Common myeloid progenitor, CD34-positive (primary cell): ENCODE measurements around the gene SASH1.

Experiments
- CTCF ChIA-PET: fragments of 350-600 bp; sonication (Branson Sonifier 250); formaldehyde crosslinking; loops from one replicate; lab custom pipeline; 2021; ENCODE audit warnings: antibody characterized with exemption; lab: Charles Lee
- POLR2A ChIA-PET: fragments of 350-600 bp; sonication (Branson Sonifier 250); formaldehyde crosslinking; loops from one replicate; lab custom pipeline; 2021; ENCODE audit warnings: antibody characterized with exemption; lab: Charles Lee
- DNase-seq, 3 donors: peaks; one replicate each; pipeline versions ENCODE4 v3.0.0 to v3.0.0-alpha.2; 2013
- H3K27ac ChIP-seq, 2 experiments: 1 replicate in 1 of 2; 2 replicates in 1 of 2; pipeline ENCODE4 v1.7.0; 2013; ENCODE audit warnings: inconsistent platforms in 2 of 2, low read length in 2 of 2, mild to moderate bottlenecking in 2 of 2, low read depth in 1 of 2, moderate library complexity in 1 of 2; ENCODE audit not compliant: severe bottlenecking in 2 of 2, insufficient read depth in 1 of 2, poor library complexity in 1 of 2
- H3K27me3 ChIP-seq, 5 experiments: replicated peaks in 2 of 5; 1 replicate in 3 of 5; 2 replicates in 2 of 5; pipeline versions ENCODE4 v1.6.1 to v1.7.0; 2013; ENCODE audit warnings: low read length in 4 of 5, mild to moderate bottlenecking in 2 of 5, moderate library complexity in 2 of 5, inconsistent platforms in 1 of 5; ENCODE audit not compliant: insufficient read depth in 5 of 5, control insufficient read depth in 4 of 5
- H3K36me3 ChIP-seq, 4 experiments: 1 replicate in 2 of 4; 2 replicates in 2 of 4; pipeline versions ENCODE4 v1.6.1 to v1.7.0; 2013; ENCODE audit warnings: low read length in 3 of 4, control low read depth in 1 of 4, mild to moderate bottlenecking in 1 of 4; ENCODE audit not compliant: control insufficient read depth in 4 of 4, insufficient read depth in 4 of 4
- H3K4me1 ChIP-seq, 4 experiments: 1 replicate in 3 of 4; 2 replicates in 1 of 4; pipeline versions ENCODE4 v1.6.1 to v1.7.1; 2013; ENCODE audit warnings: low read length in 3 of 4, mild to moderate bottlenecking in 3 of 4, control low read depth in 1 of 4, inconsistent platforms in 1 of 4, moderate library complexity in 1 of 4; ENCODE audit not compliant: control insufficient read depth in 4 of 4, insufficient read depth in 4 of 4; ENCODE audit errors: control extremely low read depth in 1 of 4
- H3K4me3 ChIP-seq, 7 experiments: 1 replicate in 4 of 7; 2 replicates in 3 of 7; pipeline versions ENCODE4 v1.5.1 to v1.7.0; 2013; ENCODE audit warnings: mild to moderate bottlenecking in 7 of 7, low read length in 6 of 7, moderate library complexity in 6 of 7, inconsistent platforms in 2 of 7, low read depth in 2 of 7, control low read depth in 1 of 7; ENCODE audit not compliant: insufficient read depth in 4 of 7, control insufficient read depth in 1 of 7; ENCODE audit errors: extremely low read depth in 1 of 7
- H3K9me3 ChIP-seq, 5 experiments: 1 replicate in 4 of 5; 2 replicates in 1 of 5; pipeline versions ENCODE4 v1.6.1 to v1.7.1; 2013; ENCODE audit warnings: low read length in 4 of 5, mild to moderate bottlenecking in 2 of 5, inconsistent platforms in 1 of 5, low read depth in 1 of 5, moderate library complexity in 1 of 5; ENCODE audit not compliant: control insufficient read depth in 4 of 5, insufficient read depth in 2 of 5; ENCODE audit errors: control extremely low read depth in 1 of 5
- WGBS: methylation state at CpG from one replicate; pipeline ENCODE4 v1.1.5; 2013; ENCODE audit not compliant: insufficient coverage; 5-methylcytosine and 5-hydroxymethylcytosine counted together

The SASH1 gene

GRCh38 chr6:148461986-148462577 lies 119.4 kb downstream of the SASH1 start:
- no peak for DNase-seq
- Histone ChIP-seq H3K4me3 (no peak overlapping the region), H3K9me3 (no peaks in the 10 kb centered on the region), H3K27ac (no peak overlapping the region), H3K27me3 (peaks cover 0 to 15% (median 7%) of the 10 kb centered on the region in 5 experiments), H3K36me3 (no peaks in the 10 kb centered on the region), H3K4me1 (peaks cover 0 to 3% (median 0%) of the 10 kb centered on the region in 4 experiments)
- no CpG with 5 or more reads among the region's 2 CpGs for WGBS
- POLR2A ChIA-PET, result no interaction called here
- CTCF ChIA-PET, result no interaction called here

GRCh38 chr6:148463671-148464070 lies 121.0 kb downstream of the SASH1 start:
- ChIA-PET POLR2A (no interaction called here), CTCF (interaction anchor here (0.7 to 1.8 kb wide), 6 partner anchors 9 to 956 kb away, joined by 3 to 6 read pairs (median 4); no protein-coding TSS in a partner anchor)
- no peaks in the 10 kb centered on the region for H3K36me3 ChIP-seq
- WGBS, result no CpG with 5 or more reads among the region's 2 CpGs
- H3K4me1 ChIP-seq, result peaks cover 0 to 3% (median 0%) of the 10 kb centered on the region in 4 experiments
- H3K9me3 ChIP-seq, result no peaks in the 10 kb centered on the region
- peaks cover 0 to 20% (median 7%) of the 10 kb centered on the region in 5 experiments for H3K27me3 ChIP-seq
- H3K4me3 ChIP-seq, result no peak overlapping the region
- no peak for DNase-seq
- H3K27ac ChIP-seq, result no peak overlapping the region

GRCh38 chr6:148464319-148465010 lies 121.8 kb downstream of the SASH1 start:
- Histone ChIP-seq H3K36me3 (no peaks in the 10 kb centered on the region), H3K4me1 (peaks cover 0 to 3% (median 0%) of the 10 kb centered on the region in 4 experiments), H3K27ac (no peak overlapping the region), H3K4me3 (no peak overlapping the region), H3K27me3 (peaks cover 0 to 20% (median 8%) of the 10 kb centered on the region in 5 experiments), H3K9me3 (no peaks in the 10 kb centered on the region)
- WGBS, result 33% methylated on average over 3 of the region's 5 CpGs
- ChIA-PET POLR2A (no interaction called here), CTCF (interaction anchor here (0.6 to 1.8 kb wide), 6 partner anchors 10 to 957 kb away, joined by 3 to 6 read pairs (median 4); no protein-coding TSS in a partner anchor)
- peak; percentile 68 to 84 (median 79) for DNase-seq

- POLR2A ChIA-PET, result no interaction called here
- H3K27ac ChIP-seq, result no peak overlapping the region
- H3K27me3 ChIP-seq, result peaks cover 0 to 20% (median 8%) of the 10 kb centered on the region in 5 experiments
- no peaks in the 10 kb centered on the region for H3K36me3 ChIP-seq
- no peaks in the 10 kb centered on the region for H3K9me3 ChIP-seq
- 86% methylated on average over 4 of the region's 5 CpGs for WGBS
- CTCF ChIA-PET, result interaction anchor here (1.0 to 1.7 kb wide), 6 partner anchors 7 to 958 kb away, joined by 3 to 6 read pairs (median 4); no protein-coding TSS in a partner anchor
- no peak overlapping the region for H3K4me3 ChIP-seq
- DNase-seq, result no peak
- peaks cover 0 to 3% (median 0%) of the 10 kb centered on the region in 4 experiments for H3K4me1 ChIP-seq
Observed at GRCh38 chr6:148465011-148465335, 122.3 kb downstream of the SASH1 start.

GRCh38 chr6:148465670-148466069 lies 123.0 kb downstream of the SASH1 start:
- peaks cover 0 to 20% (median 13%) of the 10 kb centered on the region in 5 experiments for H3K27me3 ChIP-seq
- no peaks in the 10 kb centered on the region for H3K9me3 ChIP-seq
- no peak for DNase-seq
- H3K4me3 ChIP-seq, result peak overlapping the region in 1 of 7 experiments; percentile 37
- ChIA-PET CTCF (interaction anchor here (1.0 to 1.7 kb wide), 5 partner anchors 8 to 959 kb away, joined by 3 to 6 read pairs (median 3); no protein-coding TSS in a partner anchor), POLR2A (no interaction called here)
- H3K27ac ChIP-seq, result no peak overlapping the region
- WGBS, result 46% methylated on average over 3 of the region's 6 CpGs
- H3K36me3 ChIP-seq, result no peaks in the 10 kb centered on the region
- H3K4me1 ChIP-seq, result peaks cover 0 to 3% (median 0%) of the 10 kb centered on the region in 4 experiments

GRCh38 chr6:148466158-148466557 lies 123.5 kb downstream of the SASH1 start:
- 93% methylated on average over 4 of the region's 4 CpGs for WGBS
- Histone ChIP-seq H3K27ac (no peak overlapping the region), H3K9me3 (no peaks in the 10 kb centered on the region), H3K4me3 (no peak overlapping the region), H3K27me3 (peaks cover 0 to 20% (median 9%) of the 10 kb centered on the region in 5 experiments), H3K4me1 (peaks cover 0 to 3% (median 0%) of the 10 kb centered on the region in 4 experiments), H3K36me3 (no peaks in the 10 kb centered on the region)
- DNase-seq, result no peak
- POLR2A ChIA-PET, result interaction anchor here (0.6 kb wide), 1 partner anchor 23 kb away, joined by 3 read pairs; no protein-coding TSS in a partner anchor
- CTCF ChIA-PET, result interaction anchor here (1.0 to 1.7 kb wide), 5 partner anchors 8 to 959 kb away, joined by 3 to 6 read pairs (median 3); no protein-coding TSS in a partner anchor
